ENCODE measurements around the gene DGKE. TPM values are rescaled to one million over a fixed set of nuclear protein-coding genes. Genes with fewer than 3 reads are reported as not detected.
A peak's percentile ranks its signal among the peaks of the same experiment; 100 is the strongest.

Gene DGKE
- total and polyA plus RNA-seq, 8 donors = 1.8 to 7.6 (median 4.4) TPM

DNA sequence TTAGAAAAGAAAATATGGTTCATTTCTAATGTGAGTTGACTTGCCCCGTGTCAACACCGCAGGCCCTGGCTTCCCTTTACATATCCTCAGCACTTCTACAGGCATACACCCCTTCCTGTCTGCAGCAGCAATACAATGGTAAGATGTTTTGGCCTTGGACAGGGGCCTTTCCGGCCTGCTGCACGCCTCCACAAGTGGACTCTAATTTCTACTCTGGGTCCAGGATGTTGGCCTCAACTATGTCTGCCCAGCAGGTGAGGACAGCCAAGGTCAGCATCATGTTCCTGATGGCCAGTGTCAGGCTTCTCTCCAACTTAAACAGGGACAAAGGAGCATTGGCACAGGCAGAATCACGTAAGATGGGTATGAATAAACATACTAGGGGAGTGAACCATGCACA is 11.2 kb upstream of the DGKE start:
- intact Hi-C loops (cut with DNase I) = no loop called here
- H3K27ac ChIP-seq = peak overlapping the region in 1 of 4 donors; percentile 3
- ATAC-seq (peak in 3 of 4 donors; percentile 4 to 41 (median 33)), DNase-seq (no peak), FAIRE-seq (no peak)
- H3K4me1 ChIP-seq = peaks cover 16 to 52% (median 42%) of the 10 kb centered on the region in 3 donors
- H3K27me3 ChIP-seq = no peaks in the 10 kb centered on the region
- 9 to 18% methylated on average over 5 of the region's 5 CpGs for WGBS, 2 donors
- H3K4me3 ChIP-seq = no peak overlapping the region
- no peaks in the 10 kb centered on the region for H3K9me3 ChIP-seq
- no peaks in the 10 kb centered on the region for H3K36me3 ChIP-seq
- TF ChIP-seq, protein P1, sequence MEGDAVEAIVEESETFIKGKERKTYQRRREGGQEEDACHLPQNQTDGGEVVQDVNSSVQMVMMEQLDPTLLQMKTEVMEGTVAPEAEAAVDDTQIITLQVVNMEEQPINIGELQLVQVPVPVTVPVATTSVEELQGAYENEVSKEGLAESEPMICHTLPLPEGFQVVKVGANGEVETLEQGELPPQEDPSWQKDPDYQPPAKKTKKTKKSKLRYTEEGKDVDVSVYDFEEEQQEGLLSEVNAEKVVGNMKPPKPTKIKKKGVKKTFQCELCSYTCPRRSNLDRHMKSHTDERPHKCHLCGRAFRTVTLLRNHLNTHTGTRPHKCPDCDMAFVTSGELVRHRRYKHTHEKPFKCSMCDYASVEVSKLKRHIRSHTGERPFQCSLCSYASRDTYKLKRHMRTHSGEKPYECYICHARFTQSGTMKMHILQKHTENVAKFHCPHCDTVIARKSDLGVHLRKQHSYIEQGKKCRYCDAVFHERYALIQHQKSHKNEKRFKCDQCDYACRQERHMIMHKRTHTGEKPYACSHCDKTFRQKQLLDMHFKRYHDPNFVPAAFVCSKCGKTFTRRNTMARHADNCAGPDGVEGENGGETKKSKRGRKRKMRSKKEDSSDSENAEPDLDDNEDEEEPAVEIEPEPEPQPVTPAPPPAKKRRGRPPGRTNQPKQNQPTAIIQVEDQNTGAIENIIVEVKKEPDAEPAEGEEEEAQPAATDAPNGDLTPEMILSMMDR (IDR thresholded peaks at IDR 0.05) = no peak

GRCh38 chr17:56823848-56824247 is 10.1 kb upstream of the DGKE start:
- TF ChIP-seq, protein P1 (IDR thresholded peaks at IDR 0.05) = no peak
- WGBS, 2 donors = 50 to 51% methylated on average over 2 of the region's 2 CpGs
- no peak for DNase-seq
- Histone ChIP-seq H3K27me3 (no peaks in the 10 kb centered on the region), H3K4me1 (peaks cover 16 to 52% (median 42%) of the 10 kb centered on the region in 3 donors), H3K36me3 (no peaks in the 10 kb centered on the region), H3K27ac (peak overlapping the region in 2 of 4 donors; percentile 39 to 40), H3K4me3 (no peak overlapping the region), H3K9me3 (no peaks in the 10 kb centered on the region)
- intact Hi-C loops (cut with DNase I) = no loop called here
- ATAC-seq = peak in 2 of 4 donors; percentile 4 to 23
- no peak for FAIRE-seq

DNA sequence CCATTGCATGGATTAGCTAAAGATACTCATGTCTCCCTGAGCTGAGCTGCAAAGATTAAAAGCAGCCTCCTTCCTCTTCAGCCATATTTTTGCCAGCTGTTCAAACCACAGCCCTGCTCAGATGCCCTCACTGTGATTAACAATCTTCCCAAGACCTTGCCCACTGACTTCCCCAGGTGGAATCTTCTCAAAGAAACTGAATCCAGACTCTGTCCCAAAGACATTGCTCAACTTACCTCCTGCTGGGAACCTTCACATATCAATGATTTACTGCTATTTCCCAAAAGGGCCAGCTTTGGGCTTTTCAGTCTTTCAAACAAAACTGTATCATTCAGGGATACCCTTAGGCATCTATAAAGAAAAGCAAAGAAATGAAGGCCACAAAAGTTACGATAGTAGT is 9.4 kb upstream of the DGKE start:
- peaks cover 16 to 49% (median 42%) of the 10 kb centered on the region in 3 donors for H3K4me1 ChIP-seq
- TF ChIP-seq, protein P1 (IDR thresholded peaks at IDR 0.05) = no peak
- intact Hi-C loops (cut with DNase I) = no loop called here
- ATAC-seq (no peak), FAIRE-seq (no peak), DNase-seq (no peak)
- H3K27ac ChIP-seq = peak overlapping the region in 2 of 4 donors; percentile 39 to 40
- no peaks in the 10 kb centered on the region for H3K9me3 ChIP-seq
- 51 to 58% methylated on average over 1 of the region's 1 CpG for WGBS, 2 donors
- H3K36me3 ChIP-seq = no peaks in the 10 kb centered on the region
- no peaks in the 10 kb centered on the region for H3K27me3 ChIP-seq
- H3K4me3 ChIP-seq = no peak overlapping the region

DNA sequence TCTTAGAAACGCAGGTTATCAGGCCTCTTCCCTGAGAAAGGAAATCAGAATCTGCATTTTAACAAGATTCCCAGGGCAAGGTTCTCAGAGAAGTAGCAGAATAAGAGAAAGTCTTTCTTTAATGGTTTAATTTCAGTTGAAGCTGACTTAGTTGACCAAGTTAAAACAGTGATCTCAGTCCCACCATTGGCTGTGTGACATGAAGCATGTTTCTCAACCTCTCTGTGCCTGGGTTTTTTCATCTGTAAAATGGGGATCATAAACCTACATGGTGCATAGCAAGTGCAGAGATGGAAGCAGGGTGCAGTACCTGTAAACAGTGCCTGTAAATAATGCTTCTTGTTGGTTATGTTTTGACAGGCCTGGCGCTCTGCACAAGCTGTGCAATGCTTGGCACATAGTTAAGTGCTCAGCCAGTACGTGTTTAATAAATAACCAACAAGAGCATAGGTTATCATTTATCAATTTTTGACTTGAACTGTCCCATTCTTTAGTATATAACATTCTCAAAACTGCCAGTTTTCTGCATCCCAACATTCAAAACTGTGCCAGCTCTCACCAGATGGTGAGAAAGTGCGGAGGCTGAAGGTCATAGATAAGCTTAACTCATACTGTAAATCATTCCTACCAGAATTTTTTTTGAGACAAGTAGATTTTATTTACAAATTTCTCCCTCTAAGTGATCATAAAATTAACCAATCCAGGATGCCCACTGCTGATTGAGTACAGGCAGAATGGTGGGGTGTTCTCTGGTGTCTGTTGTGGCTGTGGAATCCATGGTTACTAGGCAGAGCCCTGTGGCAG is 7.1 kb upstream of the DGKE start:
- no peaks in the 10 kb centered on the region for H3K9me3 ChIP-seq
- peaks cover 25 to 51% (median 41%) of the 10 kb centered on the region in 3 donors for H3K4me1 ChIP-seq
- 28% methylated on average over 4 of the region's 4 CpGs for WGBS, 2 donors
- intact Hi-C loops (cut with DNase I) = no loop called here
- H3K4me3 ChIP-seq = no peak overlapping the region
- H3K27me3 ChIP-seq = no peaks in the 10 kb centered on the region
- no peak for FAIRE-seq
- H3K36me3 ChIP-seq = no peaks in the 10 kb centered on the region
- no peak for DNase-seq
- TF ChIP-seq, protein P1 (IDR thresholded peaks at IDR 0.05) = no peak
- H3K27ac ChIP-seq = peak overlapping the region in 2 of 4 donors; percentile 17 to 31
- ATAC-seq = peak; percentile 23 to 65 (median 42)

All from pancreas (tissue), 10 donors.